NCI-H82 treated with DMSO at 0.1 percent for 48 hours (cell line): ENCODE measurements around the gene GUK1.
"Not testable (repeated sequence)": the region's sequence is repeated elsewhere in the genome, so short reads cannot be mapped to it uniquely, and the experiment has no call there.

Source experiments
- DNase-seq: peaks from one replicate; lab custom pipeline; 2025; ENCODE audit not compliant: unreplicated experiment; lab: John Stamatoyannopoulos, UW

The GUK1 gene

DNA sequence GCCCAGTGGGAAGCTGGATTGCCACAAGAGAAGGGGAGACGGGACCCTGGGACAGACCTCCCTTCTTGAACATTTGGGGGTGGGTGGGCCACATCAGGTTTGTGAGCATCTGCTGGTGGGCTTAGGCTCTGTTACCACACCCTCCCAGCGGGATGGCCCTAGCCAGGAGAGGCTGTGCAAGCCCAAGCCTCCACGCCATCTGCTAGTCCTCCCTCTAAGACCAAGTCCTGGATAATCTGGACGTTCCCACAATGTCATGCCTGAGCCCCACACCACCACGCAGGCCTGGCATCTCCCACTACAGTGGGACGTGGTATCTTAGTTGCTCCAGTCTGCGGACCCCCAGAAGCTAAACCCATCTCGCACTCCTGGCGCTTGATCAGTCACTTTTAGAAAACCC, 21.8 kb downstream of the GUK1 start:
- DNase-seq = peak; percentile 96

- no peak for DNase-seq
Measured at GRCh38 chr1:228162286-228163006, 22.4 kb downstream of the GUK1 start.

GRCh38 chr1:228163007-228163753, 23.1 kb downstream of the GUK1 start:
- no peak for DNase-seq

DNA sequence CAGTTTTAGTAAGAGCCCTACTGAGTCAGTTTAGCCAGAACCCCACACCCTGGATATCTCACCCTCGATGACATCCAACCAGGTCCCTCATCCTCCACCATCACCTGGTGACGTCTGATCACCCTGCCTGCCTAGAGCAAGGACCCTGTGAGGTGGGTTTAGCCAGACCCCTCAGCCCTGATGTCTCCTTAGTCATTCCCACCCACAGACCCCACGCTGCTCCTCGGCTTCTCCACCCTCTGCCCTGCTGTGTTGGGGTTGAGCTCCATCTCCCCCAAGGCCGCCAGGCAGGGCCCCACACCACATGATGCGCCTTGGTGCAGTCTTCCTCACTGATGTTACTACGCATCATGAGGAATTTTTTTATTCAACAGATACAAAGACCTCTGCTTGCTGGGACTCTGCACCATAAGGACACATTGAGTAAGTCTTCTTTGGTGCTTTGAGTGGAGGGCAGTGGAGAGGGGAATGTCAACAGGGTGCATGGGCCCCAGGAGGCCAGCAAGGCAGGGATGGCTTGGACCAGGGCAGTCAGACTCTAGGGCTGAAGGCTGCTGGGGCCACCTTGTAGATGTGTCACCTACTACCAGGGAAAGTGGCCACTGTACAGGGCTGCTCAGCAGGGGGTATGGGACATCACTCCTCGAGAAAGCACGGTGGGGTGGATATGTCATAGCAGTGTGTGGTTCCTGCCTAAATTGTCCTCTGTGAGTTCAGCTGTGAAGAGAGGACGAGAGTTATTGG, 23.9 kb downstream of the GUK1 start:
- no peak for DNase-seq

DNA sequence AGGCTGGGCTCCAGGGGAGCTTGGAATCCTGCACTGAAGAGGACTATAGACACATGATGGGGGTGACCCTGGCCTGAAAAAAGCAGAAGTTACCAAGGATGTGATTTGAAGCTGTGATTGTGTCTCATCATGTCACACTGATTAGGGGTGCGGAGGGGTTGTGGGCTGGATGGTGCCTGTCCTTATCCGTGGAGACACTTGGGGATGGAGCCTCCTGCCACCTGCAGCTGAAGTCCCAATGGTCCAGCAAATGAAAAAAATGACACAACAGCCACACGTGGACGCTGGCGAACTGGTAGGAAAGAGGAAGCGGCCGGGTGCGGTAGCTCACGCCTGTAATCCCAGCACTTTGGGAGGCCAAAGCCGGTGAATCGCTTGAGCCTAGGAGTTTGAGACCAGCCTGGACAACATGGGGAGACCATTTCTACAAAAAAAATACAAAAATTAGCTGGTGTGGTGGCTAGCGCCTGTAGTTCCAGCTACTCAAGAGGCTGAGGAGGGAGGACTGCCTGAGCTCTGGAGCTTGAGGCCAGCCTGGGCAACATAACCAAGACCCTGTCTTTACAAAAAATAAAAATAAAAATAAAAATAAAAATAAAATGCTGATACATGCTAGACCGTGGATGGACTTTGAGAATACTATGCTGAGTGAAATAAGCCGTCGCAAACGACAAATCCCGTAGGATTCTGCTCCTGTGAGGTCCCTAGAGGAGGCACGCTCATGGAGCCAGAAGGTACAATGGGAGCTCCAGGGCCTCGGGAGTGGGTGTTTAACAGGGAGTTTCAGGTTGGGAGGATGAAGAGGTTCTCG, 24.7 kb downstream of the GUK1 start:
- DNase-seq = no peak

GRCh38 chr1:228165372-228166169, 25.5 kb downstream of the GUK1 start, which contains the start of gene IBA57:
IBA57 (plus strand) TSS chr1:228165804; CDS start chr1:228165817, 13 bp downstream.
- DNase-seq = peak; percentile 96

DNA sequence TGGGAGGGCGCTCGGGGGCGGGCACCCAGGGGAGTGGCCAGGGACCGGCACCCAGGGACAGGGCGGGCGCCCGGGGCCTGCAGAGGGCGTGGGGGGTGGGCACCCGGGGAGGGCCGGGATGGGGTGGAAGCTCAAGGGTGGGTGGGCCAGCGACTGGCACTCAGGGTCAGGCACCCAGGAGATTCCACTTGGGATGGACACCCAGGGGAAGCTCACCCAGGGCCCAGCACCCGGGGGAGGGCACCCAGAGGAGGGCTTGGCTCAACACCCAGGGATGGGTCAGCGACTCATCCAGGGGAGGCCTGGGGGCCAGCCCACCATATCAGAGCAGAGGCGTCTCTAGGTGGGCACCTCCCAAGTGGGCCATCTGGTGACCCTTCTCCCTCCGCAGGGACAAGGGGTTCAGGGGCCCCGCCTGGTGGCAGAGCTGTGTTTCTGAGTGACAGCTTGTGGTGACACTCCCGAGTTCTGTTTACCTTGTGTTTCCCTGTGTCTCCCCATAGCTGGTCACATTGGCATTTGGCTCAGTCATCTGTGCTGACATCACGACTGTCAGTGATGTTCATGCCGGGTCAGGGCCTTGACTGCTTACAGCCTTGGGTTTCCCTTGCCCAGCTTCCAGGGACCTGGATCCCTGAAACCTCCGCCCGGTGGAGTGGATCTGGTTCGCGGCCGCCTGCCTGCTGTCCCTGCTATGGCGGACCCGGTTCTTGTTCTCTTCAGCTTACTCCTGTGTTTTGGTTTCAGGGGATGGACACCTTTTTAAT, 26.3 kb downstream of the GUK1 start:
- DNase-seq = no peak

- no peak for DNase-seq
Measured at GRCh38 chr1:228168563-228169270, 28.6 kb downstream of the GUK1 start.

DNA sequence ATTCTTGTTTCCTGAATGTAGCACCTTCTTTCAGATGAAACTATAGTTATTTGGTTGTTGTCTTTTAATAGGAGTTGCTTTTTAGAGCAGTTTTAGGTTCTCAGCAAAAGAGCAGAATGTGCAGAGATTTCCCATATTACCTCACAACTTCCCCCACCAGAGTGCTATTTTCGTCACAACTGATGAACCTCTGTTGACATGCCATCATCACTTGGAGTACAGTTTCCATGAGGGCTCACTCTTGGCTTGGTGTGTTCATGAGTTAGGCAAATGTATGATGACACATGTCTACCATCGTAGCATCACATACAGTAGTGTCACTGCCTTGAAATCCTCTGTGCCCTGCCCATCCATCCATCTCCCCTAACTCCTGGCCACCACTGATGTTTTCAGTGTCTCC, 29.3 kb downstream of the GUK1 start:
- DNase-seq = no peak

DNA sequence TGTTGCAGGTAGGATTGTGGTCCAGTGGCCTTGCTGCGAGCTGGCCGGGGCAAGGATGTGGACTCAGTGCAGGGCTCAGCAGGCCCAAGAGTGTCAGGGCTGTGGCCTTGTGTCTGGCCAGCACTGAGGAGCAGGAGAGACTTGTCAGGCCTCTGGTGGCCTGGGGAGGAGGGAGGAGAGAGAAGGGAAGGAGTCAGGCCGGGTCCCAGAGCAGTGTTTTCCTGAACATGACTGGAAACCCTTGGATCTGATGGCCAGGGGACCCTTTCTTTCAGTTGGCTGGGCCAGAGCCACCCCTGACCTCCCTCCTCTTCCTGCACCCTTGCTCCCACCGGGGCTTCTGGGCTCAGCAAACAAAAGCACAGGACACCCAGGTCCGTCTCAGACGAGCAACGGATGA, 30.6 kb downstream of the GUK1 start:
- no peak for DNase-seq

DNA sequence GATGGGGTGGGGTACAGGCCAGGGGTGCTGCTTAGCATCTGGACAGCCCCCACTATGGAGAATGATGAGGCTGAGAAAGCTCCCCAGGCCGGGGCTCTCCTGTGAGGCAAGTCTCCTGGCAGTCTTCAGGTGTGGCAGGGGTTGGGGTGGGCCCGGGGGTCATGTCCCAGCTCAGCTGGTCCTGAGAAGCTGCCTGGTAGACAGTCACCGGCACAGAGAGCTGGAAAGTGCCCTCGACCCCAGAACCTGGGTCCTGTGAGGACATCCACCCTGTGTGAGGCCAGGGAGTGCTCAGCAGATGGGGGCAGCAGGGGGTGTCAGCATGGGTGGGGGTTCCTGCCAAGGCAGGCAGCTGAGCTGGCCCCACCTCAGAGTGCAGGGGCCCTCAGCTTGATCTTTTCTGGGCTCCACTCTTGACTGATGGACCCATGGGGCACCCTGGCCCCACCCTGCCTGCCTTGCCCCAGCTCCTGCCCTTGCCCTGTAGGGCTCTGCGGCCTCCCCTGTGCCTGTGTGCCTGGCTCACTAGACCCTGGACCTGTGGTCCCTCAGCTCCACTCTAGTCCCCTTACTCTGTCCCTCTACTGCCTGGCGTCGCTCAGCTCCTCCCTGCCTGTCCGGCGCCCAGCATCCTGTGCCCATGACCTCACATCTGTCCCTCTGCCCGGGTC, 31.3 kb downstream of the GUK1 start:
- DNase-seq = no peak

- no peak for DNase-seq
Measured at GRCh38 chr1:228172591-228173527, 32.8 kb downstream of the GUK1 start.

DNA sequence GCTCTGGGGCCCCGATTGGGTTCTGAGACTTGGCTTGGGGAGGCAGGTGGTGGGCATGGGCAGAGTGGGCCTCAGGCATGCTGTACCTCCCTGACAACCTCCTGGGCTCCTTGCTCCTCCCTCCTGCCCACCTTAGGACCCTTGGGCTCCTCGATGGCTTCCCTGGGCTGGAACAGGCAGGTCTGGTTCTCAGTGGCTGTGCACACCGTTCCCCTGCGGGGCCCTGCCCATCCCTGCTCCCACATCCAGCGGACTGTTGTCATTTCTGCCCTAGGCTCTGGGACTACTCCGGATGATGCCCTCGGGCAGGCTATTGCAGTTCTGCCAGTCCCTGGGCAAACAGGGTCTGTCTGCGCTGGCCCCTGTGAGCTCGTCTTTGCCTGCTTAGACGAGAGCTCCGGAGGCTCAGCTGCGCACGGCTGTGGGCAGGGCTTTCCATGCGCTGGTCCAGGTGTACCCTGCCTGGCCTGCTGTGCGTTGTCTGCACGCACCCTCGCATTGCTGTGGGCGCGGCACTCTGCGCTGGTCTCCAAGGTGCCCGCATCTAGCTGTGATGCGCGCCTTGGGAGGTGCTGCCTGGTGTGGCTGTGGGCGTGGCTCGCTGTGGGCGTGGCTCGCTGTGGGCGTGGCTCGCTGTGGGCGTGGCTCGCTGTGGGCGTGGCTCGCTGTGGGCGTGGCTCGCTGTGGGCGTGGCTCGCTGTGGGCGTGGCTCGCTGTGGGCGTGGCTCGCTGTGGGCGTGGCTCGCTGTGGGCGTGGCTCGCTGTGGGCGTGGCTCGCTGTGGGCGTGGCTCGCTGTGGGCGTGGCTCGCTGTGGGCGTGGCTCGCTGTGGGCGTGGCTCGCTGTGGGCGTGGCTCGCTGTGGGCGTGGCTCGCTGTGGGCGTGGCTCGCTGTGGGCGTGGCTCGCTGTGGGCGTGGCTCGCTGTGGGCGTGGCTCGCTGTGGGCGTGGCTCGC, 33.7 kb downstream of the GUK1 start:
- DNase-seq = not testable (repeated sequence)

DNA sequence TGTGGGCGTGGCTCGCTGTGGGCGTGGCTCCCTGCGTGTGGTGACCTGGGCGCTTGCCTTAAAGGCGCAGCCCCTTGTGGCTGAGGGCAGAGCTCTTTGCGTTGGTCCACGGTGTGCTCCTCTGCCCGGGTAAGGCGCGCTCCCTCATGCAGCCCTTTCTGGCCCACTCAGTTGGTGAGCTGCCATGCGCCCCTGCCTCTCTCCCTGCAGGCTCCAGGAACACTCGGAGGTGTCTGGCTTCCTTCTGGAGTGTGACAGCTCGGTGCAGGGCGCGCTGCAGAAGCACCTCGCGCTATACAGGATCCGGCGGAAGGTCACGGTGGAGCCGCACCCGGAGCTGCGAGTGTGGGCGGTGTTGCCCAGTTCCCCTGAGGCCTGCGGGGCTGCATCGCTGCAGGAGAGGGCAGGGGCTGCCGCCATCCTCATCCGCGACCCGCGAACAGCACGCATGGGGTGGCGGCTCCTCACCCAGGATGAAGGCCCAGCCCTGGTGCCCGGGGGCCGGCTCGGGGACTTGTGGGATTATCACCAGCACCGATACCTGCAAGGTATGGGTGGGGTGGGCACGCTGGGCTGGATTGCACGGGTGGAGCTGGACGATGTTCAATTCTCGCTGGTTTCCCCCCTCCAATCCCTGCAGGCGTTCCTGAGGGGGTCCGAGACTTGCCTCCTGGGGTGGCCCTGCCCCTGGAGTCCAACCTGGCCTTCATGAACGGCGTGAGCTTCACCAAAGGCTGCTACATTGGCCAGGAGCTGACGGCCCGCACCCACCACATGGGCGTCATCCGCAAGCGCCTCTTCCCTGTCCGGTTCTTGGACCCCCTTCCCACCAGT, 34.6 kb downstream of the GUK1 start:
- DNase-seq = no peak
